GOT3 (cell line): ENCODE data around the gene EIF1AD.
"Not testable (repeated sequence)": the region's sequence is repeated elsewhere in the genome, so short reads cannot be mapped to it uniquely, and the experiment has no call there.

ENCODE experiments used
- DNase-seq: peaks from one replicate; lab custom pipeline; 2025; ENCODE audit warnings: mixed read lengths; lab: John Stamatoyannopoulos, UW

Gene EIF1AD

GRCh38 chr11:66022401-66023185, 20.6 kb upstream of the EIF1AD start:
- DNase-seq, result peak; percentile 19

- DNase-seq, result no peak
Measured at GRCh38 chr11:66020618-66021357, 18.8 kb upstream of the EIF1AD start.

GRCh38 chr11:66020212-66020611, 18.3 kb upstream of the EIF1AD start:
- DNase-seq, result no peak

- DNase-seq, result no peak
Measured at GRCh38 chr11:66017321-66017720, 15.4 kb upstream of the EIF1AD start.

- DNase-seq, result no peak
Measured at GRCh38 chr11:66016793-66017177, 14.8 kb upstream of the EIF1AD start.

- no peak for DNase-seq
Measured at GRCh38 chr11:66015936-66016792, 14.2 kb upstream of the EIF1AD start.

- no peak for DNase-seq
Measured at GRCh38 chr11:66015454-66015881, 13.5 kb upstream of the EIF1AD start.

GRCh38 chr11:66014804-66015453, 13.0 kb upstream of the EIF1AD start:
- DNase-seq, result no peak

- DNase-seq, result no peak
Measured at GRCh38 chr11:66013762-66014100, 11.8 kb upstream of the EIF1AD start.

- no peak for DNase-seq
Measured at GRCh38 chr11:66012946-66013761, 11.2 kb upstream of the EIF1AD start.

- no peak for DNase-seq
Measured at GRCh38 chr11:66012371-66012945, 10.5 kb upstream of the EIF1AD start.

- DNase-seq, result no peak
Measured at GRCh38 chr11:66011785-66012303, 9.9 kb upstream of the EIF1AD start, which contains the start of gene CST6. CST6 (plus strand) TSS chr11:66012008; CDS start chr11:66012045, 37 bp downstream.

- DNase-seq, result no peak
Measured at GRCh38 chr11:66011239-66011784, 9.4 kb upstream of the EIF1AD start.

- not testable (repeated sequence) for DNase-seq
Measured at GRCh38 chr11:66010036-66010435, 8.1 kb upstream of the EIF1AD start.

GRCh38 chr11:66008468-66009101, 6.6 kb upstream of the EIF1AD start:
- DNase-seq, result no peak

GRCh38 chr11:66008095-66008467, 6.1 kb upstream of the EIF1AD start:
- DNase-seq, result no peak

GRCh38 chr11:66007201-66007634, 5.3 kb upstream of the EIF1AD start:
- DNase-seq, result no peak

- DNase-seq, result no peak
Measured at GRCh38 chr11:66006891-66007176, 4.9 kb upstream of the EIF1AD start.

GRCh38 chr11:66006134-66006890, 4.4 kb upstream of the EIF1AD start:
- no peak for DNase-seq
